ENCODE data around the gene STARD3. TPM values are rescaled to one million over a fixed set of nuclear protein-coding genes. Genes with fewer than 3 reads are reported as not detected.

STARD3 gene
- total RNA-seq, 1 donor from 2014 or later = 40.7 TPM

DNA sequence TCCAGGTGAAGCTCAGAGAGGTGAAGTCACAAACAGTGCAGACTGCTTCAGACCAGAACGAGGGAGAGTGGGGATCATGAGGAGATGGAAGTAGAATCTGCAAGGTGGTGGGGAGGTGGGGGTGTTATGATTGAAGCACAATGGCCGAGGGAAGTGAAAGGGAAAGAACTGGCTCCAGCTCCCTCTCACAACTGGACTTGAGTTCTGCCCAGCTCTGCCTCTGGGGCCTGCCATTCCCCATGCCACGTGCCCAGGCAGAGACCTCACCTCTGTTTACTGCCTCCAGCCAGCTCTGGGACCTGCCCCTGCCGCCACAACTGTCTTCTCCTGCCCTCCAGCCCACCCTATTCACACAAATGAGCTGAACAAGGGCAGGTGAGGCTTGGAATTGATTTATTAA lies 33.8 kb downstream of the STARD3 start:
- DNase-seq (ENCODE audit: low read depth) = no peak

DNA sequence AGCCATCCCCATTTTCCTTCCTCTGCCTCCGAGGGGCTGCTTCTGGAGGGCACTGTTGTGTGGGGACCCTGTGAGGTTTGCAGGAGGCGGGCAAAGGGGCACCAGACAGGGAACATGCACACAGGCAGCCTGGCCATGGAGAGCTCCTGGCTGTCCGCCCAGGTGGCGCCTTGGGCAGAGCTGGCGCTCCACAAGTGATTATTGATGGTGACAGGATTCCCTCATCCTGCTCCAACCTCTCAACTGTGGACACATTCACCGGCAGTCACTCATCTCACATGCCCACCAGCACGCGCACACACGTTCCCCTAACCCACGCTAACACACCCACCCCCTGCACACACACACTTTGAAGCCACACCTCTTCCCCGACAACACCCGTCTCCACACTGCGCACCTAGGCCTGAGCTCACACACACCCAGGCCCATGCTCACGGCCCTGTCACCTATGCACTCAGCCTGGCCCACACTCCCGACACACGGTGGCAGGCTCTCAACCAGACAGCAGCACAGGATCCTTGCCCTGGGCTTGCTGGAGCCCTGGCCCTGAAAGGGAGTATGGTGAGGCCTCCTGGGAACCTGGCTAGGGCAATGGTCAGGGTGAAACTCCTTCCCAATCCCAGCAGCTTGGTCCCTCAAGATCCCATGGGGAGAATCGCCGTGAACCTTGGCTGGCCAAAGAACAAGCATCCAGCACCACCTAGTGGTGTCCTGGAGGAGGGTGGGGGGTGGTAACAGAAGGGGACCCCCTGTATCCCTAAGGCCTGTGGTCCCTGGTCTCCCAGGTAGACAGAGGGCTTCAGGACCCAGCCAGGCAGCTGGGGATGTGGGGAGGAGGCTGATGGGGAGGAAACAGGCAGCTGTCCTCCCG lies 34.9 kb downstream of the STARD3 start:
- DNase-seq (ENCODE audit: low read depth) = no peak
- TF ChIP-seq, protein P1, sequence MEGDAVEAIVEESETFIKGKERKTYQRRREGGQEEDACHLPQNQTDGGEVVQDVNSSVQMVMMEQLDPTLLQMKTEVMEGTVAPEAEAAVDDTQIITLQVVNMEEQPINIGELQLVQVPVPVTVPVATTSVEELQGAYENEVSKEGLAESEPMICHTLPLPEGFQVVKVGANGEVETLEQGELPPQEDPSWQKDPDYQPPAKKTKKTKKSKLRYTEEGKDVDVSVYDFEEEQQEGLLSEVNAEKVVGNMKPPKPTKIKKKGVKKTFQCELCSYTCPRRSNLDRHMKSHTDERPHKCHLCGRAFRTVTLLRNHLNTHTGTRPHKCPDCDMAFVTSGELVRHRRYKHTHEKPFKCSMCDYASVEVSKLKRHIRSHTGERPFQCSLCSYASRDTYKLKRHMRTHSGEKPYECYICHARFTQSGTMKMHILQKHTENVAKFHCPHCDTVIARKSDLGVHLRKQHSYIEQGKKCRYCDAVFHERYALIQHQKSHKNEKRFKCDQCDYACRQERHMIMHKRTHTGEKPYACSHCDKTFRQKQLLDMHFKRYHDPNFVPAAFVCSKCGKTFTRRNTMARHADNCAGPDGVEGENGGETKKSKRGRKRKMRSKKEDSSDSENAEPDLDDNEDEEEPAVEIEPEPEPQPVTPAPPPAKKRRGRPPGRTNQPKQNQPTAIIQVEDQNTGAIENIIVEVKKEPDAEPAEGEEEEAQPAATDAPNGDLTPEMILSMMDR (conservative IDR thresholded peaks at IDR 0.05; ENCODE audit: low read depth, low read length) = peak; percentile 84

More for the DNA sequence above, 33.8 kb downstream of the STARD3 start:
- no peak overlapping the region for H3K4me3 ChIP-seq (ENCODE audit: low read depth, low read length)
- TF ChIP-seq, protein P1 (conservative IDR thresholded peaks at IDR 0.05; ENCODE audit: low read depth, low read length) = no peak

DNA sequence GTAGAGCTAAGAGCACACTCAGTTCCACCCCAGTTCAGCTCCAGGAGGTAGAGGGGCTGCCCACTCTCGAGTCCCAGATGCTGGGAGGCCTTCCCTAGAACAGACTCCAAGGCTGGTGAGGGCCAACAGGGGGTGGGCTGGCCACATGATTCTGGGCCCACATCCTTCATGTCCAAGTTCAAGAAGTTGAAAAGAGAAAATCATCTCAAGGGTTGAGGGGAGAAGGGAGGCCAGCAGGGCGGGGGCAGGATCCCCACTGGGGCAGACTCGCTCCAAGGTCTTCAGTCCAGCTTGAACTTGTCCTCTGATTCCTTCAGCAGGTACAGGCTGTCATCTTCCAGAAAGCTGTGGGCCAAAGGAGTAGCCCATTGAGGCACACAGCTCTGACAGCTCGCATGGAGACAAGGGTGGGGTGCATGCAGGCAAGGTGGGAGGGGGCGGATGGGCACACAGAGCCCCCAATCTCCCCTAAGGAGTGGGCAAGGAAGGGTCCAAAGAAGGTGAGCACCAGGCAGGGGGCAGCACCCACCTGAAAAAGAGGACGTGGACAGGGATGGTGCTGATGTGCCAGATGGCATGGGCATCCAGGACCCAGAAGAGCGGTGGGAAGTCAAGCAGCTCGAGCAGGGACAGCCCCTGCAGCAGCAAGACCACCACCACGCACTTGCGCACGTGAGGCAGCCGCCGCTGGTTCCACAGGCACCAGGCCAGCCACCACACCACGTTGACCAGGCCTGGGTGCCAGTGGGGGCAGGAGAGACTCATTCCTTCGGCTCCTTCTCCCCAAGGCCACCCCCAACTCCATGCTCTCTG lies 35.8 kb downstream of the STARD3 start:
- TF ChIP-seq, protein P1 (conservative IDR thresholded peaks at IDR 0.05; ENCODE audit: low read depth, low read length) = no peak
- no peak overlapping the region for H3K4me3 ChIP-seq (ENCODE audit: low read depth, low read length)
- DNase-seq (ENCODE audit: low read depth) = no peak

More for the DNA sequence above, 34.9 kb downstream of the STARD3 start:
- no peak overlapping the region for H3K4me3 ChIP-seq (ENCODE audit: low read depth, low read length)

DNA sequence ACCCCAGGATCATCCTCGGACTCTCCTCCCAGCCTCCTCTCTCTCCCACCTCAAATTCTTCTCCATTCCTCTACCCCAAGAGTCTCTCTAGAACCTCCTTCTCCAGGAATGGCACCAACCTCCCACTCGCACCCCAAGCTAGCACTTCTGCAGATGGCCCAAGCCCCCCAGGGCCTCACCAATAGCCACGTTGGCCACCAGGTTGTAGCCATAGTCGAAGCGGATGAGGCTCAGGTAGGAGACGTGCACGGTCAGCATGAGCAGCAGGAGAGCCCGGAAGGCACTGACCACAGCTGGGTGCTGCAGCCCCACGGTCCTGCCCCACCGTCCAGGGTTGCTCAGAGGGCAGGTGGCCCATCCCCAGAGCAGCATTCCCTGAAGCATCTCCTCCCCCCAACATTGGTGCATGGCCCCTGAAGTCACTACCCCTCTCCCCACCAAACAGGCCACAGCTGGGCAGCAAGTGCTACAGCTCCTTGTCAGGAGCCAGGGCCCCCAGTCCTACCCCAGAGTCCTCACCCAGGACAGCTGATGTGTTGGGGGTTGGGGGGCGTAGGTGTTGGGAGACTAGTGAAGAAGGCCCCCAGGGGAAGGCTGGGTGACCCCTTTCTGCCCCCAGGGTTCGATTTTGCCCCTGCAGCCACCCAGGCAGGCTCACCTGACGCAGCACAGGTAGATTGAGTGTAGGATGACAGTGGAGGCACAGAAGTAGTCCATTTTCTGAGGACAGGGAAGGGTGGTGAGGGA lies 36.6 kb downstream of the STARD3 start:
- TF ChIP-seq, protein P1 (conservative IDR thresholded peaks at IDR 0.05; ENCODE audit: low read depth, low read length) = no peak
- H3K4me3 ChIP-seq (ENCODE audit: low read depth, low read length) = no peak overlapping the region
- DNase-seq (ENCODE audit: low read depth) = no peak

DNA sequence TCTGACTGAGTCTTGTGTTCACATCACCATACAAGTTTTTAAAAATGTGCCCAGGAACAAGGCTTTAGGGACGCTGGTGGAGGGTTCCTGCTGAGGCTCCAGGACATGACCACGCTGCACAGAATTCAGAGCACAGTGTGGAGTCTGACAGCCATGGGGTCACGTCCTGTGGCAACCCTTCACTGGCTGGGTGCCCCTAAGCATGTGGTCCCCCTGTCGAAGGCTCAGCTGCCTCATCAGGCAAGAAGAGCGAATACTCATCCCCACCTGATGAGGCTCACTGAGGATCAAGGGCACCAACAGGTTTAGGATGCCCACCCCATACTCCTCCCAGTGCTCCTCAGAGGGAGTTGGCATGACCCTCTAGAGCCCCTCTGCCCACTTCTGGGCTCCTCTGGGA lies 37.2 kb downstream of the STARD3 start:
- no peak for DNase-seq (ENCODE audit: low read depth)
- H3K4me3 ChIP-seq (ENCODE audit: low read depth, low read length) = no peak overlapping the region
- TF ChIP-seq, protein P1 (conservative IDR thresholded peaks at IDR 0.05; ENCODE audit: low read depth, low read length) = no peak

DNA sequence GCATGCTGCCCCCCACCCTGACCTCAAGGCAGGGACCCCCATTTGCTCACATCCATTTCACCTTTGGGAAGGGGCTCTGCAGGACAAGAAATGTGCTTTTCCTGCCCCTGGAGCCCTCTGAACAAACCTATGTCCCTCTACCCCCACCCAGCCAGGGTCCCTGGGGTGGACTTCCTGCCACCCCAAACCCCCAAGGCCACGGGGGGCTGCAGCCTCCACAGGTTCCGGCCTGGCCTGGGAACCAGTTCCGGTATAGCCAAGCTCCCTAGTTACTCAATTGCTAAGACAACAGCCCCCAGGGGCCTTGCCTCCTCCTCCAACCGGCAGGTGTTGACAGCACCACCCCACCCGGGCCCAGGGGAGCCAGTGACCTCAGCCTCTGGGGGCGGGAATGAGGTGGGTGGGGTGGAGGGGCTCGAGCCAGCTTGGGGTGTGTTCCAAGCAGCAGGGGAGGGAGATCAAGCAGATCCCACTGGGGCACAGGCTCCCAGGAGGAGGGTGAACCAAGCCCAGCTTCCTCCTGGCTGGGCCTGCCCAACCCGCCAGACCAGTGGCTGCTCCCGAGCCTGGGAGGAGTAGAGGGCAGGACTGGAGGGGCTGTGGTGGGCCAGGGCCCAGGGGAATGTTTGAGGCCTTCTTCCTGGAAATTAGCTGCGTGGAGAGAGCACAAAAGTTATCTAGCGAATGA lies 37.9 kb downstream of the STARD3 start:
- no peak overlapping the region for H3K4me3 ChIP-seq (ENCODE audit: low read depth, low read length)
- no peak for DNase-seq (ENCODE audit: low read depth)
- TF ChIP-seq, protein P1 (conservative IDR thresholded peaks at IDR 0.05; ENCODE audit: low read depth, low read length) = no peak

Data from epithelial cell of proximal tubule (primary cell).